GM23338 (cell line): ENCODE measurements around the gene GLI1. TPM values are rescaled to one million over a fixed set of nuclear protein-coding genes. Genes with fewer than 3 reads are reported as not detected.
A peak's percentile ranks its signal among the peaks of the same experiment; 100 is the strongest.

Experiments
- ATAC-seq: fragments of 200-7000 bp; cut with Tn5 transposase; 3 replicates; pipeline ENCODE4 v1.9.1; 2020
- DNase-seq: peaks from one replicate; pipeline ENCODE4 v3.0.0-alpha.2; 2015; ENCODE audit warnings: low spot score
- H2AFZ ChIP-seq: fragments of 200-600 bp; sonication (generic); 2 replicates; pipeline ENCODE4 v1.8.0; 2016; ENCODE audit warnings: antibody characterized with exemption, mild to moderate bottlenecking, moderate library complexity
- H3F3A ChIP-seq: fragments of 200-600 bp; sonication (generic); replicated peaks from 2 replicates; pipeline ENCODE4 v1.8.0; 2017; ENCODE audit warnings: antibody characterized with exemption, mixed run types, low read depth
- H3K27ac ChIP-seq: fragments of 200-600 bp; sonication (generic); 2 replicates; pipeline ENCODE4 v1.6.1; 2016; ENCODE audit warnings: low read depth
- H3K27me3 ChIP-seq: fragments of 200-600 bp; sonication (generic); 2 replicates; pipeline ENCODE4 v1.8.0; 2016; ENCODE audit warnings: mild to moderate bottlenecking, mixed run types, moderate library complexity; ENCODE audit not compliant: insufficient read depth
- H3K36me3 ChIP-seq: fragments of 200-600 bp; sonication (generic); 2 replicates; pipeline ENCODE4 v1.8.0; 2016; ENCODE audit warnings: mild to moderate bottlenecking; ENCODE audit not compliant: insufficient read depth
- H3K4me1 ChIP-seq: fragments of 200-600 bp; sonication (generic); 2 replicates; pipeline ENCODE4 v1.8.0; 2016; ENCODE audit warnings: mild to moderate bottlenecking, moderate library complexity; ENCODE audit not compliant: insufficient read depth
- H3K4me2 ChIP-seq: fragments of 200-600 bp; sonication (generic); 2 replicates; pipeline ENCODE4 v1.7.1; 2017; ENCODE audit warnings: mixed run types
- H3K4me3 ChIP-seq: fragments of 200-600 bp; sonication (generic); 2 replicates; pipeline ENCODE4 v1.6.1; 2016; ENCODE audit warnings: mixed run types
- H3K79me2 ChIP-seq: fragments of 200-600 bp; sonication (generic); replicated peaks from 2 replicates; pipeline ENCODE4 v1.8.0; 2017; ENCODE audit warnings: mild to moderate bottlenecking; ENCODE audit not compliant: insufficient read depth
- H3K9me2 ChIP-seq: fragments of 200-600 bp; sonication (generic); 2 replicates; pipeline ENCODE4 v1.8.0; 2017; ENCODE audit not compliant: insufficient read depth
- H4K20me1 ChIP-seq: fragments of 200-600 bp; sonication (generic); replicated peaks from 2 replicates; pipeline ENCODE4 v1.8.0; 2017; ENCODE audit warnings: mild to moderate bottlenecking; ENCODE audit not compliant: insufficient read depth
- H3K27ac Mint-ChIP-seq: 2 replicates; pipeline ENCODE4 v1.8.0; 2020; ENCODE audit warnings: inconsistent platforms, mild to moderate bottlenecking, moderate library complexity, mixed read lengths
- H3K27me3 Mint-ChIP-seq: 3 replicates; pipeline ENCODE4 v1.8.0; 2022; ENCODE audit warnings: low read depth, mild to moderate bottlenecking, moderate library complexity, mixed read lengths, inconsistent platforms; ENCODE audit not compliant: insufficient read depth, poor library complexity
- H3K36me3 Mint-ChIP-seq: 3 replicates; pipeline ENCODE4 v1.8.0; 2021; ENCODE audit warnings: low read depth, mild to moderate bottlenecking, inconsistent platforms, moderate library complexity, mixed read lengths
- H3K4me1 Mint-ChIP-seq: 3 replicates; pipeline ENCODE4 v1.8.0; 2020; ENCODE audit warnings: mild to moderate bottlenecking, inconsistent platforms, mixed read lengths
- H3K4me3 Mint-ChIP-seq: 3 replicates; pipeline ENCODE4 v1.8.0; 2021; ENCODE audit warnings: moderate library complexity, mild to moderate bottlenecking, inconsistent platforms, mixed read lengths
- H3K9me3 Mint-ChIP-seq: 3 replicates; pipeline ENCODE4 v1.8.0; 2020; ENCODE audit warnings: moderate library complexity, mild to moderate bottlenecking, inconsistent platforms, mixed read lengths
- CREB1 ChIP-seq: fragments of 250-450 bp; sonication (Bioruptor Pico); IDR thresholded peaks from 2 replicates; pipeline ENCODE4 v1.5.0; 2020; ENCODE audit warnings: low read depth, mild to moderate bottlenecking, moderate library complexity
- EZH2 ChIP-seq: fragments of 200-600 bp; sonication (generic); IDR thresholded peaks from one replicate; pipeline ENCODE4 v1.8.0; 2017; ENCODE audit warnings: antibody characterized with exemption, mild to moderate bottlenecking, low read depth; ENCODE audit not compliant: unreplicated experiment
- EZH2phosphoT487 ChIP-seq: fragments of 200-600 bp; sonication (generic); IDR thresholded peaks from one replicate; pipeline ENCODE4 v1.8.1; 2018; ENCODE audit warnings: antibody characterized with exemption; ENCODE audit not compliant: unreplicated experiment
- JUNB ChIP-seq: IDR thresholded peaks from one replicate; pipeline ENCODE4 v1.6.1; 2016; ENCODE audit warnings: antibody characterized with exemption; ENCODE audit not compliant: unreplicated experiment
- NANOG ChIP-seq: IDR thresholded peaks from 2 replicates; pipeline ENCODE4 v1.6.1; 2016; ENCODE audit warnings: antibody characterized with exemption, borderline replicate concordance
- REST ChIP-seq: IDR thresholded peaks from one replicate; pipeline ENCODE4 v1.6.1; 2018; ENCODE audit warnings: antibody characterized with exemption; ENCODE audit not compliant: unreplicated experiment
- STAT1 ChIP-seq: IDR thresholded peaks from one replicate; pipeline ENCODE4 v1.6.1; 2016; ENCODE audit warnings: antibody characterized with exemption; ENCODE audit not compliant: unreplicated experiment
- ZNF331 ChIP-seq: fragments of 250-450 bp; sonication (Bioruptor Pico); IDR thresholded peaks from 2 replicates; pipeline ENCODE4 v1.5.0; 2020; ENCODE audit warnings: low read depth, mild to moderate bottlenecking, moderate library complexity
- polyA plus RNA-seq: library from polyadenylated mRNA; unstranded; fragments of >200 nt; fragmentation: Nextera tagmentation; extraction: Ambion mirVana; gene quantifications from 2 replicates; pipeline ENCODE4 v1.2.1, GENCODE V29; 2016
- total RNA-seq: library from RNA; depleted of rRNA; stranded (reverse); fragments of >200 nt; shearing (Covaris generic); gene quantifications from 2 replicates; pipeline ENCODE4 v1.2.3, GENCODE V29; 2014
- TF ChIP-seq, protein P1 (sequence below): fragments of 250-450 bp; sonication (Bioruptor Pico); IDR thresholded peaks from 2 replicates; pipeline ENCODE4 v1.5.0; 2020; ENCODE audit warnings: mild to moderate bottlenecking, moderate library complexity
- TF ChIP-seq, protein P2 (sequence below), 2 experiments: fragments of 200-600 bp in 1 of 2; sonication (generic) in 1 of 2; conservative IDR thresholded peaks; 2 replicates each; pipeline versions ENCODE4 v1.5.1 to v1.6.1; 2016 to 2017; ENCODE audit warnings: antibody characterized with exemption in 2 of 2, low read depth in 2 of 2, mild to moderate bottlenecking in 2 of 2, moderate library complexity in 1 of 2

The GLI1 gene
- total and polyA plus RNA-seq, 2 experiments from 2014 or later = 5.6 to 18.1 TPM

DNA sequence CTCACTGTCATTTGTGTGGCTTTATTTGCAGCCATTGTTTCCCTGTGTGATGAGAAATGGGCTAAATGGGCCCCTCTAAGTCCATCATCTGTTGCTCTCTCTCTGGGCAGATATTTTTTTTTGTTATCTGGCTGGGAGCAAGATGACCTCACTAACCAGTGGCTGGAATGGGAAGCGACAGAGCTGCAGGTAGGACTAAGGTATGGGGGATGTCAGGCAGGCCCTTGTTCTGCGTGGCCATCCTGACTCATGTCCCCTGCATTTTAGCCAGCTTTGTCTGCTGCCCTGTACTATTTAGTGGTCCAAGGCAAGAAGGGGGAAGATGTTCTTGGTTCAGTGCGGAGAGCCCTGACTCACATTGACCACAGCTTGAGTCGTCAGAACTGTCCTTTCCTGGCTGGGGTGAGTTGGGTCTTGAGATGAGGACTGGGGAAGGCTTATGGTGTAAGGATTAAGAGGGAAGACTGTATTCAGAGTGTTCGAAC lies 29.6 kb downstream of the GLI1 start:
- DNase-seq = no peak
- H3K4me2 ChIP-seq = peak overlapping the region; percentile 100
- H3K36me3 Mint-ChIP-seq = peaks cover 59% of the 10 kb centered on the region
- H3K27ac Mint-ChIP-seq = peak overlapping the region; percentile 99
- peaks cover 34% of the 10 kb centered on the region for H4K20me1 ChIP-seq
- H3K4me1 Mint-ChIP-seq = peaks cover 10% of the 10 kb centered on the region
- no peak overlapping the region for H2AFZ ChIP-seq
- peaks cover 42% of the 10 kb centered on the region for H3F3A ChIP-seq
- peak overlapping the region; percentile 100 for H3K4me3 ChIP-seq
- no peaks in the 10 kb centered on the region for H3K9me3 Mint-ChIP-seq
- ATAC-seq = no peak
- H3K27me3 ChIP-seq = no peaks in the 10 kb centered on the region
- H3K27ac ChIP-seq = peak overlapping the region; percentile 88
- H3K4me3 Mint-ChIP-seq = peak overlapping the region; percentile 88
- H3K36me3 ChIP-seq = peaks cover 47% of the 10 kb centered on the region
- no peaks in the 10 kb centered on the region; the same call in 1 of the 2 replicates for H3K4me1 ChIP-seq
- TF ChIP-seq, protein P1, sequence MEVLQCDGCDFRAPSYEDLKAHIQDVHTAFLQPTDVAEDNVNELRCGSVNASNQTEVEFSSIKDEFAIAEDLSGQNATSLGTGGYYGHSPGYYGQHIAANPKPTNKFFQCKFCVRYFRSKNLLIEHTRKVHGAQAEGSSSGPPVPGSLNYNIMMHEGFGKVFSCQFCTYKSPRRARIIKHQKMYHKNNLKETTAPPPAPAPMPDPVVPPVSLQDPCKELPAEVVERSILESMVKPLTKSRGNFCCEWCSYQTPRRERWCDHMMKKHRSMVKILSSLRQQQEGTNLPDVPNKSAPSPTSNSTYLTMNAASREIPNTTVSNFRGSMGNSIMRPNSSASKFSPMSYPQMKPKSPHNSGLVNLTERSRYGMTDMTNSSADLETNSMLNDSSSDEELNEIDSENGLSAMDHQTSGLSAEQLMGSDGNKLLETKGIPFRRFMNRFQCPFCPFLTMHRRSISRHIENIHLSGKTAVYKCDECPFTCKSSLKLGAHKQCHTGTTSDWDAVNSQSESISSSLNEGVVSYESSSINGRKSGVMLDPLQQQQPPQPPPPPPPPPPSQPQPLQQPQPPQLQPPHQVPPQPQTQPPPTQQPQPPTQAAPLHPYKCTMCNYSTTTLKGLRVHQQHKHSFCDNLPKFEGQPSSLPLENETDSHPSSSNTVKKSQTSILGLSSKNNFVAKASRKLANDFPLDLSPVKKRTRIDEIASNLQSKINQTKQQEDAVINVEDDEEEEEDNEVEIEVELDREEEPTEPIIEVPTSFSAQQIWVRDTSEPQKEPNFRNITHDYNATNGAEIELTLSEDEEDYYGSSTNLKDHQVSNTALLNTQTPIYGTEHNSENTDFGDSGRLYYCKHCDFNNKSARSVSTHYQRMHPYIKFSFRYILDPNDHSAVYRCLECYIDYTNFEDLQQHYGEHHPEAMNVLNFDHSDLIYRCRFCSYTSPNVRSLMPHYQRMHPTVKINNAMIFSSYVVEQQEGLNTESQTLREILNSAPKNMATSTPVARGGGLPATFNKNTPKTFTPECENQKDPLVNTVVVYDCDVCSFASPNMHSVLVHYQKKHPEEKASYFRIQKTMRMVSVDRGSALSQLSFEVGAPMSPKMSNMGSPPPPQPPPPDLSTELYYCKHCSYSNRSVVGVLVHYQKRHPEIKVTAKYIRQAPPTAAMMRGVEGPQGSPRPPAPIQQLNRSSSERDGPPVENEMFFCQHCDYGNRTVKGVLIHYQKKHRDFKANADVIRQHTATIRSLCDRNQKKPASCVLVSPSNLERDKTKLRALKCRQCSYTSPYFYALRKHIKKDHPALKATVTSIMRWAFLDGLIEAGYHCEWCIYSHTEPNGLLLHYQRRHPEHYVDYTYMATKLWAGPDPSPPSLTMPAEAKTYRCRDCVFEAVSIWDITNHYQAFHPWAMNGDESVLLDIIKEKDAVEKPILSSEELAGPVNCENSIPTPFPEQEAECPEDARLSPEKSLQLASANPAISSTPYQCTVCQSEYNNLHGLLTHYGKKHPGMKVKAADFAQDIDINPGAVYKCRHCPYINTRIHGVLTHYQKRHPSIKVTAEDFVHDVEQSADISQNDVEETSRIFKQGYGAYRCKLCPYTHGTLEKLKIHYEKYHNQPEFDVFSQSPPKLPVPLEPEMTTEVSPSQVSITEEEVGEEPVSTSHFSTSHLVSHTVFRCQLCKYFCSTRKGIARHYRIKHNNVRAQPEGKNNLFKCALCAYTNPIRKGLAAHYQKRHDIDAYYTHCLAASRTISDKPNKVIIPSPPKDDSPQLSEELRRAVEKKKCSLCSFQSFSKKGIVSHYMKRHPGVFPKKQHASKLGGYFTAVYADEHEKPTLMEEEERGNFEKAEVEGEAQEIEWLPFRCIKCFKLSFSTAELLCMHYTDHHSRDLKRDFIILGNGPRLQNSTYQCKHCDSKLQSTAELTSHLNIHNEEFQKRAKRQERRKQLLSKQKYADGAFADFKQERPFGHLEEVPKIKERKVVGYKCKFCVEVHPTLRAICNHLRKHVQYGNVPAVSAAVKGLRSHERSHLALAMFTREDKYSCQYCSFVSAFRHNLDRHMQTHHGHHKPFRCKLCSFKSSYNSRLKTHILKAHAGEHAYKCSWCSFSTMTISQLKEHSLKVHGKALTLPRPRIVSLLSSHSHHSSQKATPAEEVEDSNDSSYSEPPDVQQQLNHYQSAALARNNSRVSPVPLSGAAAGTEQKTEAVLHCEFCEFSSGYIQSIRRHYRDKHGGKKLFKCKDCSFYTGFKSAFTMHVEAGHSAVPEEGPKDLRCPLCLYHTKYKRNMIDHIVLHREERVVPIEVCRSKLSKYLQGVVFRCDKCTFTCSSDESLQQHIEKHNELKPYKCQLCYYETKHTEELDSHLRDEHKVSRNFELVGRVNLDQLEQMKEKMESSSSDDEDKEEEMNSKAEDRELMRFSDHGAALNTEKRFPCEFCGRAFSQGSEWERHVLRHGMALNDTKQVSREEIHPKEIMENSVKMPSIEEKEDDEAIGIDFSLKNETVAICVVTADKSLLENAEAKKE (CRISPR knock-in tag) = no peak
- TF ChIP-seq JUNB (no peak), STAT1 (no peak), EZH2phosphoT487 (no peak), EZH2 (no peak), NANOG (no peak), REST (no peak), CREB1 (no peak), ZNF331 (CRISPR knock-in tag) (no peak)
- TF ChIP-seq, protein P2, sequence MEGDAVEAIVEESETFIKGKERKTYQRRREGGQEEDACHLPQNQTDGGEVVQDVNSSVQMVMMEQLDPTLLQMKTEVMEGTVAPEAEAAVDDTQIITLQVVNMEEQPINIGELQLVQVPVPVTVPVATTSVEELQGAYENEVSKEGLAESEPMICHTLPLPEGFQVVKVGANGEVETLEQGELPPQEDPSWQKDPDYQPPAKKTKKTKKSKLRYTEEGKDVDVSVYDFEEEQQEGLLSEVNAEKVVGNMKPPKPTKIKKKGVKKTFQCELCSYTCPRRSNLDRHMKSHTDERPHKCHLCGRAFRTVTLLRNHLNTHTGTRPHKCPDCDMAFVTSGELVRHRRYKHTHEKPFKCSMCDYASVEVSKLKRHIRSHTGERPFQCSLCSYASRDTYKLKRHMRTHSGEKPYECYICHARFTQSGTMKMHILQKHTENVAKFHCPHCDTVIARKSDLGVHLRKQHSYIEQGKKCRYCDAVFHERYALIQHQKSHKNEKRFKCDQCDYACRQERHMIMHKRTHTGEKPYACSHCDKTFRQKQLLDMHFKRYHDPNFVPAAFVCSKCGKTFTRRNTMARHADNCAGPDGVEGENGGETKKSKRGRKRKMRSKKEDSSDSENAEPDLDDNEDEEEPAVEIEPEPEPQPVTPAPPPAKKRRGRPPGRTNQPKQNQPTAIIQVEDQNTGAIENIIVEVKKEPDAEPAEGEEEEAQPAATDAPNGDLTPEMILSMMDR (conservative IDR thresholded peaks at IDR 0.05; ENCODE audit: low read depth in 2 of 2) = no peak
- H3K27me3 Mint-ChIP-seq = peaks cover 15% of the 10 kb centered on the region
- peaks cover 34% of the 10 kb centered on the region for H3K79me2 ChIP-seq
- no peaks in the 10 kb centered on the region for H3K9me2 ChIP-seq
